K562 (cell line): ENCODE measurements around the gene HEATR1. TPM values are rescaled to one million over a fixed set of nuclear protein-coding genes. Genes with fewer than 3 reads are reported as not detected.

Experiments
- CC2D1A ChIP-seq: fragments of 450-650 bp; IDR thresholded peaks from 2 replicates; pipeline ENCODE4 v1.6.1; 2017; ENCODE audit warnings: mild to moderate bottlenecking
- CREB1 ChIP-seq, 2 experiments: sonication (generic) in 1 of 2; formaldehyde crosslinking in 1 of 2; IDR thresholded peaks; 2 replicates each; pipeline versions ENCODE4 v1.6.1 to v1.8.0; 2012 to 2022; ENCODE audit warnings: inconsistent platforms in 1 of 2, mild to moderate bottlenecking in 1 of 2, missing genetic modification reagents in 1 of 2, moderate library complexity in 1 of 2
- CSDE1 ChIP-seq, 2 experiments: fragments of 450-650 bp; IDR thresholded peaks; 2 replicates each; pipeline ENCODE4 v1.6.1; 2016; ENCODE audit warnings: mild to moderate bottlenecking in 1 of 2
- DIDO1 ChIP-seq: fragments of 450-650 bp; IDR thresholded peaks from 2 replicates; pipeline ENCODE4 v1.6.1; 2016; ENCODE audit warnings: low read depth, missing biosample characterization, missing genetic modification characterization
- EP300 ChIP-seq: IDR thresholded peaks from 2 replicates; pipeline ENCODE4 v1.6.1; 2012; ENCODE audit warnings: low read length, improper control_type of control experiment
- ERF ChIP-seq: fragments of 450-650 bp; formaldehyde crosslinking; IDR thresholded peaks from 2 replicates; pipeline ENCODE4 v1.4.0; 2020; ENCODE audit warnings: mild to moderate bottlenecking, mixed read lengths
- ETV1 ChIP-seq: fragments of 450-650 bp; conservative IDR thresholded peaks from 2 replicates; pipeline ENCODE4 v1.6.1; 2016; ENCODE audit warnings: missing genetic modification characterization, control low read depth, low read depth, missing compliant biosample characterization
- ETV5 ChIP-seq: sonication (generic); formaldehyde crosslinking; IDR thresholded peaks from 2 replicates; pipeline ENCODE4 v1.4.0; 2020; ENCODE audit warnings: low read depth, mild to moderate bottlenecking, missing genetic modification reagents
- FOXM1 ChIP-seq, 2 experiments: fragments of 450-650 bp in 1 of 2; sonication (generic) in 1 of 2; formaldehyde crosslinking in 1 of 2; IDR thresholded peaks; 2 replicates each; pipeline versions ENCODE4 v1.6.1 to v1.9.0; 2017 to 2022; ENCODE audit warnings: low read depth in 2 of 2, mild to moderate bottlenecking in 2 of 2, missing genetic modification reagents in 1 of 2, moderate library complexity in 1 of 2
- HNRNPH1 ChIP-seq: fragments of 200-400 bp; formaldehyde crosslinking; optimal IDR thresholded peaks from 2 replicates; pipeline ENCODE3; 2017; ENCODE audit warnings: low read depth, mild to moderate bottlenecking, low read length, moderate library complexity
- LCOR ChIP-seq: sonication (generic); formaldehyde crosslinking; IDR thresholded peaks from 2 replicates; pipeline ENCODE4 v1.8.0; 2022; ENCODE audit warnings: mild to moderate bottlenecking, missing genetic modification reagents
- MYC ChIP-seq, 2 experiments: fragments of 250-450 bp in 1 of 2; sonication (Bioruptor Pico) in 1 of 2; IDR thresholded peaks; 2 replicates each; pipeline versions ENCODE4 v1.5.1 to v1.6.1; 2012 to 2021; ENCODE audit warnings: low read depth in 2 of 2, borderline replicate concordance in 1 of 2, improper control_type of control experiment in 1 of 2, low read length in 1 of 2, mild to moderate bottlenecking in 1 of 2, moderate library complexity in 1 of 2
- POU5F1 ChIP-seq: fragments of 150-350 bp; IDR thresholded peaks from 2 replicates; pipeline ENCODE4 v1.6.1; 2014; ENCODE audit warnings: borderline replicate concordance, low read length, low read depth, mild to moderate bottlenecking; ENCODE audit not compliant: partially characterized antibody
- RBBP5 ChIP-seq: fragments of 200-600 bp; sonication (generic); IDR thresholded peaks from 2 replicates; pipeline ENCODE4 v1.6.1; 2012; ENCODE audit warnings: borderline replicate concordance, mild to moderate bottlenecking, low read length, control low read depth, inconsistent platforms; ENCODE audit not compliant: insufficient read depth, poor library complexity, severe bottlenecking
- SMAD3 ChIP-seq: fragments of 450-650 bp; formaldehyde crosslinking; conservative IDR thresholded peaks from 2 replicates; pipeline ENCODE4 v1.4.0; 2020; ENCODE audit warnings: mild to moderate bottlenecking
- TEAD1 ChIP-seq, 2 experiments: fragments of 450-650 bp in 1 of 2; sonication (generic) in 1 of 2; formaldehyde crosslinking; IDR thresholded peaks; 2 replicates each; pipeline versions ENCODE4 v1.4.0 to v1.8.0; 2020 to 2022; ENCODE audit warnings: mild to moderate bottlenecking in 2 of 2, missing genetic modification reagents in 1 of 2
- U2AF2 ChIP-seq: fragments of 200-400 bp; formaldehyde crosslinking; optimal IDR thresholded peaks from 2 replicates; pipeline ENCODE3; 2017; ENCODE audit warnings: low read depth, mild to moderate bottlenecking, low read length
- YY1 ChIP-seq, 3 experiments: IDR thresholded peaks; 2 replicates each; pipeline ENCODE4 v1.6.1; 2011; ENCODE audit warnings: low read length in 2 of 3, mild to moderate bottlenecking in 2 of 3, moderate library complexity in 2 of 3, borderline replicate concordance in 1 of 3, control low read depth in 1 of 3, low read depth in 1 of 3; ENCODE audit not compliant: insufficient read depth in 3 of 3, insufficient replicate concordance in 2 of 3, control insufficient read depth in 1 of 3, insufficient read length in 1 of 3; ENCODE audit errors: extremely low read depth in 1 of 3
- polyA plus RNA-seq, 8 experiments: library from polyadenylated mRNA; depleted of rRNA in 4 of 8; stranded (reverse) in 5 of 8; unstranded in 3 of 8; fragments of >200 nt; fragmentation: Nextera tagmentation in 2 of 8; fragmentation: Illumina TruSeq in 1 of 8; extraction: Ambion mirVana in 2 of 8; extraction: Trizol in 1 of 8; gene quantifications; 2 replicates each; pipeline versions ENCODE4 v1.2.1 to v1.2.3, GENCODE V29; 2011 to 2014; ENCODE audit warnings: inconsistent platforms in 1 of 8, missing spikeins in 1 of 8
- total RNA-seq, 7 experiments: library from RNA; depleted of rRNA in 6 of 7; stranded (reverse); fragments of >200 nt in 6 of 7; fragmentation: Illumina TruSeq in 2 of 7; extraction: Trizol in 2 of 7; gene quantifications; 2 replicates each; pipeline versions ENCODE4 v1.2.1 to v1.2.3, GENCODE V29; 2011 to 2021; ENCODE audit warnings: low replicate concordance in 1 of 7
- TF ChIP-seq, protein P1 (sequence below): sonication (generic); formaldehyde crosslinking; IDR thresholded peaks from 2 replicates; pipeline ENCODE4 v1.8.0; 2023; ENCODE audit warnings: mild to moderate bottlenecking, missing genetic modification reagents

HEATR1 gene
- total and polyA plus RNA-seq, 9 of the 15 experiments (the other 6 are each of a cell fraction or from before 2014, with no cell fraction given), result 28.3 to 108 (median 50.9) TPM

DNA sequence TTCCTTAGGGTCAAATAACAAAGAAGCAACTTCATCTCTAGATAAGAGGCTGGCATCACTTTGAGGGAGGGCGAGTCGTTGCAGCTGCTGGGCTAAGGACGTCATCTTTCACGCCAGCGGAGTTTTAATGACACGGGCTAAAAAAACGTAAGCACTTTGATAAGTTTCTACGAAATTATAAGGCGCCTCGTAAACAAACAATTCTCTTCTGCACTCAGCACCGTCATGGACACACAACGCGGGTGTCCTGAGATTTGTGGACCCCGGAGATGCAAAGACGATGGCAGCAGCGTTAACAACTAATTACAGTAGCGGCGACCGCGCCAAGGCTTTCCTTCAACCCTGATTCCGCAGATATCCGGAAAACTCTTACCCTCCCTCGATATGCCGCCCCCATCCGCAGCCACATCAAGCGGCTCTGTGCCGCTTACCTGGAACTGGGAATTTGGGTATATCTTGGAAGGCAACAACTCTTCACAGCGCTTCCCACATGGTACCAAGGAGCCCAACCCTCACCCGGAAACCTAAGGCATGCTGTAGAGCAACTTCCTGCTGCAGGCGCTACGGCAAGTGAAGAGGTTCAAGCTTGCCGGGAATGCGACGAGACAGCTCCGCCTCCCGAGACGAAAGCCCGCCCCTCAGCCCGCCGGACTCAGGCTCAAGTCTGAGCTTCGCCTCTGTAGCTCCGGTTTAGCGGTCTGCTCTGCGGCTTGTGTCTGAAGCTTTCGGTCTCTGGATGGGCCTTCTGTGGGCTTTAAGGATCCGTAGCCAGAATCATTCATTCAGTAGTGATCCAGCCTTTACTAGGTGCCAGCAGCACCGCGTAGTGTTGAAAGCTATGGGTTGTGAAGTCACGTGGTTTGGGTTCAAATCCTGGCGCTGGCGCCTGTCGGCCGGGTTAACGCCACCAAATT, at the start of gene HEATR1 (continued):
- TF ChIP-seq TEAD1 (CRISPR knock-in tag; IDR thresholded peaks at IDR 0.05) (peak; percentile 38 to 97; a peak in 3 of 4 replicates), CREB1 (IDR thresholded peaks at IDR 0.05) (peak; percentile 63), CREB1 (CRISPR knock-in tag; IDR thresholded peaks at IDR 0.05) (peak; percentile 63; the same call in 1 of the 2 replicates), ERF (CRISPR knock-in tag) (peak; percentile 57; the same call in 1 of the 2 replicates), MYC (IDR thresholded peaks at IDR 0.05; ENCODE audit: low read depth, low read length) (peak; percentile 99), MYC (CRISPR knock-in tag; IDR thresholded peaks at IDR 0.05; ENCODE audit: borderline replicate concordance, low read depth) (peak; percentile 28; the same call in 1 of the 2 replicates), SMAD3 (peak; percentile 62; the same call in 1 of the 2 replicates), ETV5 (CRISPR knock-in tag) (peak; percentile 64), RBBP5 (peak; percentile 91), DIDO1 (peak; percentile 90), EP300 (peak; percentile 61; the same call in 1 of the 2 replicates), HNRNPH1 (no peak), U2AF2 (no peak), CC2D1A (peak; percentile 23; the same call in 1 of the 2 replicates), CSDE1 (IDR thresholded peaks at IDR 0.05) (0 out of 4 replicates have a peak, but pooled peaks of 1 of the 2 experiments have one; percentile 17), LCOR (CRISPR knock-in tag) (peak; percentile 86), YY1 (IDR thresholded peaks at IDR 0.05; ENCODE audit: borderline replicate concordance in 1 of 3, control insufficient read depth in 1 of 3, extremely low read depth in 1 of 3, insufficient read depth in 3 of 3, insufficient read length in 1 of 3, insufficient replicate concordance in 2 of 3, low read depth in 1 of 3, low read length in 2 of 3) (peak in 1 of 3 experiments; percentile 56), POU5F1 (peak; percentile 96), FOXM1 (IDR thresholded peaks at IDR 0.05; ENCODE audit: low read depth) (peak; percentile 30; the same call in 1 of the 2 replicates), FOXM1 (CRISPR knock-in tag; IDR thresholded peaks at IDR 0.05; ENCODE audit: low read depth) (no peak), ETV1 (tag) (peak; percentile 67; the same call in 1 of the 2 replicates)
- TF ChIP-seq, protein P1, sequence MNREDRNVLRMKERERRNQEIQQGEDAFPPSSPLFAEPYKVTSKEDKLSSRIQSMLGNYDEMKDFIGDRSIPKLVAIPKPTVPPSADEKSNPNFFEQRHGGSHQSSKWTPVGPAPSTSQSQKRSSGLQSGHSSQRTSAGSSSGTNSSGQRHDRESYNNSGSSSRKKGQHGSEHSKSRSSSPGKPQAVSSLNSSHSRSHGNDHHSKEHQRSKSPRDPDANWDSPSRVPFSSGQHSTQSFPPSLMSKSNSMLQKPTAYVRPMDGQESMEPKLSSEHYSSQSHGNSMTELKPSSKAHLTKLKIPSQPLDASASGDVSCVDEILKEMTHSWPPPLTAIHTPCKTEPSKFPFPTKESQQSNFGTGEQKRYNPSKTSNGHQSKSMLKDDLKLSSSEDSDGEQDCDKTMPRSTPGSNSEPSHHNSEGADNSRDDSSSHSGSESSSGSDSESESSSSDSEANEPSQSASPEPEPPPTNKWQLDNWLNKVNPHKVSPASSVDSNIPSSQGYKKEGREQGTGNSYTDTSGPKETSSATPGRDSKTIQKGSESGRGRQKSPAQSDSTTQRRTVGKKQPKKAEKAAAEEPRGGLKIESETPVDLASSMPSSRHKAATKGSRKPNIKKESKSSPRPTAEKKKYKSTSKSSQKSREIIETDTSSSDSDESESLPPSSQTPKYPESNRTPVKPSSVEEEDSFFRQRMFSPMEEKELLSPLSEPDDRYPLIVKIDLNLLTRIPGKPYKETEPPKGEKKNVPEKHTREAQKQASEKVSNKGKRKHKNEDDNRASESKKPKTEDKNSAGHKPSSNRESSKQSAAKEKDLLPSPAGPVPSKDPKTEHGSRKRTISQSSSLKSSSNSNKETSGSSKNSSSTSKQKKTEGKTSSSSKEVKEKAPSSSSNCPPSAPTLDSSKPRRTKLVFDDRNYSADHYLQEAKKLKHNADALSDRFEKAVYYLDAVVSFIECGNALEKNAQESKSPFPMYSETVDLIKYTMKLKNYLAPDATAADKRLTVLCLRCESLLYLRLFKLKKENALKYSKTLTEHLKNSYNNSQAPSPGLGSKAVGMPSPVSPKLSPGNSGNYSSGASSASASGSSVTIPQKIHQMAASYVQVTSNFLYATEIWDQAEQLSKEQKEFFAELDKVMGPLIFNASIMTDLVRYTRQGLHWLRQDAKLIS (CRISPR knock-in tag), result peak; percentile 48; the same call in 1 of the 2 replicates
